Epithelial cell of esophagus (primary cell): Measurements from ENCODE around the gene TNRC6B.

Source experiments
- DNase-seq: peaks from one replicate; pipeline ENCODE4 v3.0.0; 2010; ENCODE audit warnings: low read depth
- H3K4me3 ChIP-seq: 2 replicates; pipeline ENCODE4 v1.5.1; 2011; ENCODE audit warnings: mild to moderate bottlenecking, low read length, control low read depth
- TF ChIP-seq, protein P1 (sequence below): IDR thresholded peaks from 2 replicates; pipeline ENCODE4 v1.5.1; 2011; ENCODE audit warnings: low read depth, mild to moderate bottlenecking, low read length, control low read depth, inconsistent platforms; ENCODE audit not compliant: insufficient read depth; ENCODE audit errors: missing control alignments

The TNRC6B gene

DNA sequence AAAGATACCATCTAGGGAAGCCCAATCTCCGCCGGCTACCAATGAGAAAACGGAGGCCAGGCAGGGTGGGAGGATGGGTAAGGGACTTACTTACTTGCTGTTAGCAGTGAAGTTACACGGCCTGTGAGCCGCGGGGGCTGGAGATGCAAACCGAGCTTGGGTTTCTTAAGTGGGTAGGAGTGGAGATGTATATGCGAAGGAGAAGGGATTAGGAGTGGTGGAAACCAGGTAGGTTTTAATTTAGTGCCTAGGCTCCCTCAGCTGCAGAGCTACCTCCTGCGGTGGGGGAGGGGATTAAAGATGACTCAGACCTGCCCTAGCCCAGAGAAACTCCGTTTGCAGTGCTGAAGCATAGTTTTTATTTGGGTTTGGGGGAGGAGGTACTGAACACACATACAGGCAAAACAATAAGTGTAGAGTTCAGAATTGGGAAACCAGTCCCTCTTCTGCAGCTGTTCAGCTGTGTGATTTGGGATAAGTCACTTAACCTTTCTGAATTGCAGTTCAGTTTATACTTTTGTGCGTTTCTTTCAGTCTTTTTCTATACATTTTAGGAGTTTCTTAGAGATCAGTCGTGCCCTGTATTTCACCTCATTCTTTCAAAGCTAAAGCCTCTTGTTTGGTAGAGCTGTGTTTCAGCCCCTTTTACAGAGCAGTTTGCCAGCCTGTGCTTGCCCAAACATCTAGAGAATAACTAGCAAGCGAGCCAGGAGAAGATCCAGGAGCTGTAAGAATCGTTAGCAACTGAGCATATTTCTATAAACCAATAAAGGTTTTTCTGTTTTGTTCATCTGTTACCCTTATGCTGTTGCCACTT is 596 bp upstream of the TNRC6B start:
- TF ChIP-seq, protein P1, sequence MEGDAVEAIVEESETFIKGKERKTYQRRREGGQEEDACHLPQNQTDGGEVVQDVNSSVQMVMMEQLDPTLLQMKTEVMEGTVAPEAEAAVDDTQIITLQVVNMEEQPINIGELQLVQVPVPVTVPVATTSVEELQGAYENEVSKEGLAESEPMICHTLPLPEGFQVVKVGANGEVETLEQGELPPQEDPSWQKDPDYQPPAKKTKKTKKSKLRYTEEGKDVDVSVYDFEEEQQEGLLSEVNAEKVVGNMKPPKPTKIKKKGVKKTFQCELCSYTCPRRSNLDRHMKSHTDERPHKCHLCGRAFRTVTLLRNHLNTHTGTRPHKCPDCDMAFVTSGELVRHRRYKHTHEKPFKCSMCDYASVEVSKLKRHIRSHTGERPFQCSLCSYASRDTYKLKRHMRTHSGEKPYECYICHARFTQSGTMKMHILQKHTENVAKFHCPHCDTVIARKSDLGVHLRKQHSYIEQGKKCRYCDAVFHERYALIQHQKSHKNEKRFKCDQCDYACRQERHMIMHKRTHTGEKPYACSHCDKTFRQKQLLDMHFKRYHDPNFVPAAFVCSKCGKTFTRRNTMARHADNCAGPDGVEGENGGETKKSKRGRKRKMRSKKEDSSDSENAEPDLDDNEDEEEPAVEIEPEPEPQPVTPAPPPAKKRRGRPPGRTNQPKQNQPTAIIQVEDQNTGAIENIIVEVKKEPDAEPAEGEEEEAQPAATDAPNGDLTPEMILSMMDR, result no peak
- H3K4me3 ChIP-seq, result peak overlapping the region; percentile 97
- peak; percentile 74 for DNase-seq

DNA sequence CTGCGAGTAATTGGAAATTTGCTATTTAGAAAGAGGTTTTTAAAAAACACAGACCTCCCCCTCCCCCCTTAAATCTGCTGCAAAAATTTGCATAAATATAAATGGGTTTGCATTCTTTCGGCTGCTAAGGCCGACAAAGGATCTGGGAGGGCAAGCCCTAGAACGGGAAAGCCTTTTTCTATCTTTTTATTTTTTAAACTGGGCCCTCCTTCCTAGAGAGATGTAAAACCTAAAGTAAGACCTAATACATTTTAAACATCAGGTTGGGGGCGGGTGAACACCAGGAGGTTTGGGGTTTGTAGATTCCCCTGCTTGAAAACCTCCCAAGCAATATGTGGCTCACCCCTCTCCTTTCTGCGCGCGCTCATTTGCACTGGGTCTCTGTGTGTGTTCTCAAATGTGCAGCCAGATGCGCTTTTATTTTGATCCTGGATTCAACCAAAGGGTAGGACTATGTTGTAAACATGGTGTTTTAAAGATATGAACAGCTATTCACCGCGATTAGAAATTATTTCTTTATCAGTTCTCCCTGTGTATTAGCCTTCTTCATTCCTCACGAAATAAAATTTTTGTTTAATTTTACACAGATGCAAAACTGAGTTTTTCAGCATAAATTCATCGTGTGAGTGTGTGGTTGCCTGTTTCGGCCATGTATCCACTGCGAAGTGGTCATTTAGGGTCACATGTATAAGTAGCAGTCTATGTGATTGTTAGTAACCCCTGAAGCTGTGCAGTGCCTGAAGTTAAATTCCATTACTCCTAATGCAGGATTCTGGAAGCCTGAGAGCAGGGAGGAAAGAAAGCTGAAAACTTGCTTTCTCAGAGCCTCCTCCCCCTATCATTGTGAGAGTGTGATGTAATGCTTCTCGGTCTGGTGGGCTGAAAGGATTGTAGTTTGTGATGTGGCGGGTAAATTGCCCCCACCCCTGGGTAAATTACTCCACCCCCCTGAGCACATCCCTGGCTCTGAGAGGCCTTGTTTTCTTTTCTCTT is 988 bp downstream of the TNRC6B start:
- peak overlapping the region; percentile 97 for H3K4me3 ChIP-seq
- DNase-seq, result peak; percentile 39
- TF ChIP-seq, protein P1, result no peak

- H3K4me3 ChIP-seq, result peak overlapping the region; percentile 97
- no peak for DNase-seq
- TF ChIP-seq, protein P1, result no peak
These were observed 1.8 kb downstream of the TNRC6B start for GRCh38 chr22:40179526-40179925.

DNA sequence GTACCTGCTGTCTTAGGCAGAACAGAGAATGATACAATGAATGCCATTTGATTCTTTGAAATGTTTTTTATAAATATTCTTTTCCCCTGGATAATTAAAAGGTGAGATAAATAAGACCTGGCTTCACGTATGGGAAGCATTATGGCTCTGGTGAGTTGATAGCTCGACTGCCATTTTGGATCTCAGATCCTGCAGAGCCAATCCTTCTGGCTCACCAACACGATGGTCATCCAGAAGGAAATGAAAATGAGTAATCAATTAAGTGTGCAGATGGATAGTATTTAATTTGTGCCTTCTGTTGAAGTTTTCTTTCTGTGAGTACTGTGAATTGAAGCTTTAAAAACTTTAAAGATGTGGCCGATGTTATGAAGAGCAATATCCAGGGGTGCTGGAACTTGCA is 2.7 kb downstream of the TNRC6B start:
- TF ChIP-seq, protein P1, result no peak
- DNase-seq, result no peak
- no peak overlapping the region for H3K4me3 ChIP-seq

DNA sequence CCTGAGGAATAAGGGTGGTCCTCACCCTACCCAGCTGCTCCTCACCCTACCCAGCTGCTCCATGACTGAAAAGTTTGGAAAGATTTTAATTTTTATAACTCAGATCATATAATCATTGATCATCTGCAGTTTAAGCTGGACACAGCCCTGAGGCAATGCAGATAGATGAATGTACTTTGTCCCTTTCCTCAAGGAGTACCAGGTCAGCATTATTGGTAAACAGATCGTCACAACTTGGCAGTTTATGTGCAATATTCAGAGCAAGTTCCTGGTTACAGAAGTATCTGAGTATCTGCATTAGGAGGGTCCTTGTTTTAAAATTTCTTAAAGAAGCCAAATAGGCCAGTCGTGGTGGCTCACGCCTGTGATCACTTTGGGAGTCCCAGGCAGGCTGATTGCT is 3.6 kb downstream of the TNRC6B start:
- DNase-seq, result no peak
- H3K4me3 ChIP-seq, result no peak overlapping the region
- TF ChIP-seq, protein P1, result no peak

DNA sequence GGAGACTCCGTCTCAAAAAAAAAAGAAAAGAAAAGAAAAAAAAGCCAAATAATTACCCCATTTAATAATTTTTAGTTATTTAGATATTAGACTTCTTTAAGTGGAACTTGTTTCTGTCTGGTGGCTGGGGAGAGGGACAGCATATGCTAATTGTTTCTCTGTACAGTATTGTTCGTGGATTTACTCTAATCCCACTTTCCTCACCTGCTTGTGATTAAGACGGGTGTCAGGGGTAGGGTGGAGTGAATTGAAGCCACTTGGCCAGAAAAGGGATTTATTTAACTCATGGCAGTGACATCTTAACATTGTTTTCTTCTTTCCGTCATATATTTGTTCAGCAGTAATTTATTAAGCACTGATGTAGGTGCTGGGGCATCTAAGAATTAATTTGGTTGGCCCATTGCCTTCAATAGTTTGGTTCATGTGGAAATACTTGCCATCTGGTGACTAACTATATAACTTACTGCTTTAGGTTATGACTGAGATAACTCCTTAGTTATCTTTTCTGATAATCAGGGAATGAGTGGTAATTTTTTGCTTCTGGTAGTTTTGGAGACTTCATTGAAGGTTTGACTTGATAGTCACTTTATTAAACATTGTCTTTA is 4.6 kb downstream of the TNRC6B start:
- peak; percentile 30 for DNase-seq
- no peak overlapping the region for H3K4me3 ChIP-seq
- TF ChIP-seq, protein P1, result no peak
